IMR-90 (cell line): Measurements from ENCODE around the gene RAB11FIP3. TPM values are rescaled to one million over a fixed set of nuclear protein-coding genes. Genes with fewer than 3 reads are reported as not detected.

ENCODE experiments used
- ATAC-seq: fragments of 200-7000 bp; cut with Tn5 transposase; 2 replicates; pipeline ENCODE4 v1.9.1; 2020; ENCODE audit warnings: low read depth, mild to moderate bottlenecking, moderate library complexity
- BruUV-seq: library from RNA; stranded (reverse); fragments of 400-500 nt; replicated peaks from 2 replicates; lab custom pipeline; 2021; lab: Mats Ljungman, UMichigan
- CTCF ChIA-PET: fragments of 300-600 bp; formaldehyde crosslinking; extraction: SDS; loops from one replicate; lab custom pipeline; 2021; ENCODE audit warnings: antibody characterized with exemption; lab: Yijun Ruan, JAX
- POLR2A ChIA-PET: fragments of 300-600 bp; sonication (Branson Sonifier 250); formaldehyde crosslinking; loops from one replicate; lab custom pipeline; 2022; ENCODE audit warnings: antibody characterized with exemption; ENCODE audit not compliant: unreplicated experiment; lab: Charles Lee
- DNase-seq: peaks from one replicate; pipeline ENCODE4 v3.0.0; 2013
- H2AFZ ChIP-seq: replicated peaks from 2 replicates; pipeline ENCODE3; 2013; ENCODE audit warnings: low read length, mild to moderate bottlenecking; ENCODE audit not compliant: poor library complexity
- H2AK5ac ChIP-seq: 2 replicates; pipeline ENCODE4 v1.6.1; 2013; ENCODE audit warnings: low read depth, low read length, inconsistent platforms
- H2AK9ac ChIP-seq: replicated peaks from 2 replicates; pipeline ENCODE3; 2013; ENCODE audit warnings: mild to moderate bottlenecking, low read depth, low read length, moderate library complexity; ENCODE audit not compliant: poor library complexity
- H2BK120ac ChIP-seq: 2 replicates; pipeline ENCODE4 v1.6.1; 2013; ENCODE audit warnings: low read depth, low read length, inconsistent platforms
- H2BK15ac ChIP-seq: 3 replicates; pipeline ENCODE4 v1.6.1; 2013; ENCODE audit warnings: low read depth, low read length, inconsistent platforms
- H2BK20ac ChIP-seq: 2 replicates; pipeline ENCODE4 v1.6.1; 2013; ENCODE audit warnings: low read depth, mild to moderate bottlenecking, inconsistent platforms, low read length, moderate library complexity
- H2BK5ac ChIP-seq: 2 replicates; pipeline ENCODE4 v1.6.1; 2013; ENCODE audit warnings: mild to moderate bottlenecking, low read depth, low read length, inconsistent platforms; ENCODE audit not compliant: poor library complexity, severe bottlenecking
- H3K14ac ChIP-seq: replicated peaks from 2 replicates; pipeline ENCODE4 v1.6.1; 2013; ENCODE audit warnings: low read depth, low read length, inconsistent platforms
- H3K18ac ChIP-seq: 2 replicates; pipeline ENCODE4 v1.6.1; 2013; ENCODE audit warnings: low read depth, low read length, control low read depth
- H3K23ac ChIP-seq: 2 replicates; pipeline ENCODE4 v1.6.1; 2013; ENCODE audit warnings: low read depth, low read length, inconsistent platforms
- H3K27ac ChIP-seq: 2 replicates; pipeline ENCODE4 v1.5.1; 2013; ENCODE audit warnings: mild to moderate bottlenecking, control low read depth, low read length; ENCODE audit not compliant: insufficient read depth
- H3K27me3 ChIP-seq: 2 replicates; pipeline ENCODE4 v1.6.1; 2013; ENCODE audit warnings: low read length; ENCODE audit not compliant: control insufficient read depth, insufficient read depth
- H3K36me3 ChIP-seq: 2 replicates; pipeline ENCODE4 v1.6.1; 2013; ENCODE audit warnings: low read length, mixed read lengths; ENCODE audit not compliant: control insufficient read depth, insufficient read depth
- H3K4ac ChIP-seq: 2 replicates; pipeline ENCODE4 v1.6.1; 2013; ENCODE audit warnings: low read depth, low read length, inconsistent platforms
- H3K4me1 ChIP-seq: 2 replicates; pipeline ENCODE4 v1.6.1; 2013; ENCODE audit warnings: low read length, mixed read lengths; ENCODE audit not compliant: control insufficient read depth, insufficient read depth
- H3K4me2 ChIP-seq: 2 replicates; pipeline ENCODE4 v1.6.1; 2013; ENCODE audit warnings: low read depth, mild to moderate bottlenecking, control low read depth, low read length, moderate library complexity
- H3K4me3 ChIP-seq: 2 replicates; pipeline ENCODE4 v1.5.1; 2013; ENCODE audit warnings: low read depth, mild to moderate bottlenecking, control low read depth, low read length, moderate library complexity; ENCODE audit not compliant: insufficient read depth
- H3K56ac ChIP-seq: 2 replicates; pipeline ENCODE4 v1.6.1; 2013; ENCODE audit warnings: low read length, inconsistent platforms; ENCODE audit not compliant: insufficient read depth; ENCODE audit errors: extremely low read depth
- H3K79me1 ChIP-seq, 2 experiments: 2 replicates each; pipeline ENCODE4 v1.6.1; 2013; ENCODE audit warnings: low read length in 2 of 2, inconsistent platforms in 1 of 2, low read depth in 1 of 2
- H3K9ac ChIP-seq: 2 replicates; pipeline ENCODE4 v1.6.1; 2013; ENCODE audit warnings: low read depth, low read length, control low read depth
- H3K9me1 ChIP-seq: 2 replicates; pipeline ENCODE4 v1.6.1; 2013; ENCODE audit warnings: low read length, inconsistent platforms; ENCODE audit not compliant: insufficient read depth
- H3K9me3 ChIP-seq: 2 replicates; pipeline ENCODE4 v1.6.1; 2013; ENCODE audit warnings: low read length; ENCODE audit not compliant: control insufficient read depth, insufficient read depth
- H4K20me1 ChIP-seq: 2 replicates; pipeline ENCODE4 v1.6.1; 2013; ENCODE audit warnings: low read length, inconsistent platforms; ENCODE audit not compliant: insufficient read depth
- H4K5ac ChIP-seq: 2 replicates; pipeline ENCODE4 v1.6.1; 2013; ENCODE audit warnings: mild to moderate bottlenecking, low read depth, low read length, control low read depth
- H4K8ac ChIP-seq, 2 experiments: 2 replicates each; pipeline ENCODE4 v1.6.1; 2013; ENCODE audit warnings: low read depth in 2 of 2, low read length in 2 of 2, control low read depth in 1 of 2, inconsistent platforms in 1 of 2
- H4K91ac ChIP-seq: 2 replicates; pipeline ENCODE4 v1.6.1; 2013; ENCODE audit warnings: low read depth, low read length, inconsistent platforms; ENCODE audit not compliant: insufficient read depth
- BHLHE40 ChIP-seq: fragments of 150-350 bp; IDR thresholded peaks from 2 replicates; pipeline ENCODE4 v1.6.1; 2016; ENCODE audit warnings: mild to moderate bottlenecking, low read depth, low read length
- ELK1 ChIP-seq: fragments of 150-350 bp; IDR thresholded peaks from 2 replicates; pipeline ENCODE4 v1.6.1; 2016; ENCODE audit warnings: low read depth, mild to moderate bottlenecking, low read length, moderate library complexity, borderline replicate concordance
- FOS ChIP-seq: fragments of 150-350 bp; IDR thresholded peaks from 2 replicates; pipeline ENCODE4 v1.6.1; 2016; ENCODE audit warnings: low read depth, low read length
- MAFK ChIP-seq: IDR thresholded peaks from 2 replicates; pipeline ENCODE4 v1.6.1; 2012; ENCODE audit warnings: low read depth, low read length, improper control_type of control experiment
- NFE2L2 ChIP-seq: fragments of 150-350 bp; IDR thresholded peaks from 2 replicates; pipeline ENCODE4 v1.6.1; 2016; ENCODE audit warnings: low read depth, mild to moderate bottlenecking, low read length
- POLR2A ChIP-seq: IDR thresholded peaks from 2 replicates; pipeline ENCODE4 v1.6.1; 2012; ENCODE audit warnings: mild to moderate bottlenecking, low read depth, low read length
- SMC3 ChIP-seq: fragments of 150-350 bp; IDR thresholded peaks from 2 replicates; pipeline ENCODE4 v1.6.1; 2016; ENCODE audit warnings: low read depth, mild to moderate bottlenecking, antibody characterized with exemption, low read length, moderate library complexity
- WGBS, 2 experiments: methylation state at CpG; one replicate each; pipeline versions ENCODE4 v1.1.5 to v1.1.7; 2013; ENCODE audit warnings: missing lambda C conversion rate in 2 of 2; ENCODE audit not compliant: insufficient read length in 1 of 2; ENCODE audit errors: extremely low coverage in 2 of 2; 5-methylcytosine and 5-hydroxymethylcytosine counted together
- dilution Hi-C: fragments of 300-500 bp; cut with HindIII; formaldehyde crosslinking; loops from one replicate; pipeline ENCODE4 v1.14.3; 2018; ENCODE audit warnings: low sequenced_read_pairs; ENCODE audit not compliant: unreplicated experiment
- in situ Hi-C: fragments of 300-500 bp; cut with MboI; formaldehyde crosslinking; loops from 3 replicates; pipeline ENCODE4 v1.14.3; 2019; ENCODE audit warnings: low sequenced_read_pairs, inconsistent platforms, mixed read lengths
- intact Hi-C: fragments of 100-400 bp; cut with micrococcal nuclease; formaldehyde crosslinking; loops from 2 replicates; pipeline ENCODE4 v1.10.0; 2022
- polyA plus RNA-seq, 3 experiments: library from polyadenylated mRNA; depleted of rRNA; stranded (reverse); fragments of >200 nt; gene quantifications; 2 replicates each; pipeline ENCODE4 v1.2.3, GENCODE V29; 2012; ENCODE audit warnings: low replicate concordance in 1 of 3
- total RNA-seq: library from RNA; depleted of rRNA; stranded (reverse); fragments of >200 nt; gene quantifications from 2 replicates; pipeline ENCODE4 v1.2.3, GENCODE V29; 2012

RAB11FIP3 gene
- total and polyA plus RNA-seq, 2 of the 4 experiments (the other 2 are of a cell fraction), result 7.5 to 22.5 TPM

- CTCF ChIA-PET, result no interaction called here
- no peak overlapping the region for H3K14ac ChIP-seq
- no peak overlapping the region for H2BK15ac ChIP-seq
- no peak overlapping the region for H3K23ac ChIP-seq
- H4K8ac ChIP-seq, result no peak overlapping the region
- TF ChIP-seq POLR2A, result no peak
- no peak for TF ChIP-seq NFE2L2
- TF ChIP-seq SMC3, result no peak
- TF ChIP-seq FOS, result no peak
- no peak for TF ChIP-seq MAFK
- TF ChIP-seq ELK1, result no peak
- no peak for TF ChIP-seq BHLHE40
- no peak overlapping the region for H3K4ac ChIP-seq
- H3K9me1 ChIP-seq, result peaks cover 8% of the 10 kb centered on the region; the same call in 1 of the 2 replicates
- H3K9ac ChIP-seq, result no peak overlapping the region
- peaks cover 1 to 61% of the 10 kb centered on the region in 2 experiments; a peak in 2 of 4 replicates for H3K79me1 ChIP-seq
- H2AFZ ChIP-seq, result no peak overlapping the region
- H3K36me3 ChIP-seq, result peaks cover 5% of the 10 kb centered on the region; the same call in 1 of the 2 replicates
- H4K20me1 ChIP-seq, result peaks cover 77% of the 10 kb centered on the region
- no peaks in the 10 kb centered on the region for H3K9me3 ChIP-seq
- H2AK5ac ChIP-seq, result no peak overlapping the region
- in situ Hi-C loops (no loop called here), dilution Hi-C loops (no loop called here), intact Hi-C loops (no loop called here)
- H2AK9ac ChIP-seq, result no peak overlapping the region
- WGBS, 2 experiments, result 100% methylated on average over 6 of the region's 16 CpGs; no CpG with 5 or more reads in 1 of the 2 experiments
- H3K4me2 ChIP-seq, result no peak overlapping the region
- H3K27me3 ChIP-seq, result no peaks in the 10 kb centered on the region
- POLR2A ChIA-PET, result no interaction called here
- BruUV-seq, result no TSS peak
- H3K18ac ChIP-seq, result no peak overlapping the region
- H2BK120ac ChIP-seq, result no peak overlapping the region
- DNase-seq, result no peak
- no peak overlapping the region for H2BK20ac ChIP-seq
- no peak overlapping the region for H4K5ac ChIP-seq
- no peak overlapping the region for H3K27ac ChIP-seq
- H2BK5ac ChIP-seq, result no peak overlapping the region
- H4K91ac ChIP-seq, result no peak overlapping the region
- no peak overlapping the region for H3K56ac ChIP-seq
- H3K4me3 ChIP-seq, result no peak overlapping the region
- H3K4me1 ChIP-seq, result peaks cover 14% of the 10 kb centered on the region
- ATAC-seq, result no peak
These were observed 106.2 kb downstream of the RAB11FIP3 start for GRCh38 chr16:531494-532125.
